H9 (cell line): ENCODE results near the gene CHRNA3. TPM values are rescaled to one million over a fixed set of nuclear protein-coding genes. Genes with fewer than 3 reads are reported as not detected.
A peak's percentile ranks its signal among the peaks of the same experiment; 100 is the strongest.

Source experiments
- DNase-seq: peaks from one replicate; pipeline ENCODE4 v3.0.0-alpha.2; 2017
- H2AFZ ChIP-seq: one replicate; pipeline ENCODE4 v1.6.1; 2013; ENCODE audit warnings: mild to moderate bottlenecking, low read length, control low read depth, moderate library complexity
- H2AK5ac ChIP-seq: 2 replicates; pipeline ENCODE4 v1.6.1; 2013; ENCODE audit warnings: low read length, control low read depth, mixed read lengths; ENCODE audit not compliant: insufficient read length
- H2BK120ac ChIP-seq: one replicate; pipeline ENCODE4 v1.6.1; 2013; ENCODE audit warnings: low read depth, mild to moderate bottlenecking, low read length, control low read depth, inconsistent platforms; ENCODE audit not compliant: poor library complexity, severe bottlenecking
- H2BK12ac ChIP-seq: 2 replicates; pipeline ENCODE4 v1.6.1; 2013; ENCODE audit warnings: low read length, control low read depth, mixed read lengths, low read depth; ENCODE audit not compliant: insufficient read length
- H2BK15ac ChIP-seq: 2 replicates; pipeline ENCODE4 v1.6.1; 2013; ENCODE audit warnings: low read depth, low read length, control low read depth
- H2BK20ac ChIP-seq: one replicate; pipeline ENCODE4 v1.6.1; 2013; ENCODE audit warnings: low read depth, mild to moderate bottlenecking, low read length, control low read depth, inconsistent platforms; ENCODE audit not compliant: poor library complexity, severe bottlenecking
- H2BK5ac ChIP-seq: 2 replicates; pipeline ENCODE4 v1.6.1; 2013; ENCODE audit warnings: low read length, control low read depth, mixed read lengths; ENCODE audit not compliant: insufficient read length
- H3K14ac ChIP-seq: 2 replicates; pipeline ENCODE4 v1.6.1; 2013; ENCODE audit warnings: low read length, control low read depth; ENCODE audit not compliant: insufficient read depth
- H3K18ac ChIP-seq: 2 replicates; pipeline ENCODE4 v1.6.1; 2013; ENCODE audit warnings: low read depth, mild to moderate bottlenecking, mixed read lengths, low read length, control low read depth; ENCODE audit not compliant: insufficient read length
- H3K23ac ChIP-seq: 2 replicates; pipeline ENCODE4 v1.6.1; 2013; ENCODE audit warnings: low read length, control low read depth, mixed read lengths, low read depth; ENCODE audit not compliant: insufficient read length
- H3K23me2 ChIP-seq: 2 replicates; pipeline ENCODE4 v1.6.1; 2013; ENCODE audit warnings: low read depth, mild to moderate bottlenecking, mixed read lengths, low read length, control low read depth; ENCODE audit not compliant: insufficient read length, poor library complexity, severe bottlenecking
- H3K27ac ChIP-seq: 2 replicates; pipeline ENCODE4 v1.5.1; 2013; ENCODE audit warnings: low read length, control low read depth, mixed read lengths, low read depth; ENCODE audit not compliant: insufficient read length
- H3K27me3 ChIP-seq: 2 replicates; pipeline ENCODE4 v1.6.1; 2013; ENCODE audit warnings: low read length, control low read depth, inconsistent platforms; ENCODE audit not compliant: insufficient read depth
- H3K4ac ChIP-seq: 2 replicates; pipeline ENCODE4 v1.6.1; 2013; ENCODE audit warnings: low read depth, mild to moderate bottlenecking, control low read depth, inconsistent platforms, low read length, moderate library complexity
- H3K4me1 ChIP-seq: 2 replicates; pipeline ENCODE4 v1.6.1; 2013; ENCODE audit warnings: low read length, control low read depth, inconsistent platforms; ENCODE audit not compliant: insufficient read depth
- H3K4me2 ChIP-seq: 2 replicates; pipeline ENCODE4 v1.6.1; 2013; ENCODE audit warnings: low read length, control low read depth, mixed read lengths; ENCODE audit not compliant: insufficient read length, insufficient read depth
- H3K56ac ChIP-seq: 2 replicates; pipeline ENCODE4 v1.6.1; 2013; ENCODE audit warnings: low read depth, mild to moderate bottlenecking, mixed read lengths, low read length, control low read depth; ENCODE audit not compliant: insufficient read length
- H3K79me1 ChIP-seq: 2 replicates; pipeline ENCODE4 v1.6.1; 2013; ENCODE audit warnings: low read depth, mild to moderate bottlenecking, moderate library complexity, low read length, control low read depth, inconsistent platforms; ENCODE audit not compliant: insufficient read depth, poor library complexity, severe bottlenecking
- H3K79me2 ChIP-seq: 2 replicates; pipeline ENCODE4 v1.6.1; 2013; ENCODE audit warnings: low read length, control low read depth, inconsistent platforms; ENCODE audit not compliant: insufficient read depth
- H3K9ac ChIP-seq: 2 replicates; pipeline ENCODE4 v1.6.1; 2013; ENCODE audit warnings: low read length, control low read depth, mixed read lengths; ENCODE audit not compliant: insufficient read length; ENCODE audit errors: extremely low read depth
- H3K9me3 ChIP-seq: one replicate; pipeline ENCODE4 v1.6.1; 2013; ENCODE audit warnings: low read depth, low read length, inconsistent platforms; ENCODE audit not compliant: control insufficient read depth
- H3T11ph ChIP-seq: one replicate; pipeline ENCODE4 v1.6.1; 2013; ENCODE audit warnings: mild to moderate bottlenecking, low read length, control low read depth, inconsistent platforms
- H4K20me1 ChIP-seq: one replicate; pipeline ENCODE4 v1.6.1; 2013; ENCODE audit not compliant: control insufficient read depth, insufficient read length, insufficient read depth
- H4K5ac ChIP-seq: 2 replicates; pipeline ENCODE4 v1.6.1; 2013; ENCODE audit warnings: low read depth, mild to moderate bottlenecking, mixed read lengths, low read length, control low read depth; ENCODE audit not compliant: insufficient read length
- H4K8ac ChIP-seq: replicated peaks from 2 replicates; pipeline ENCODE4 v1.6.1; 2013; ENCODE audit warnings: low read length, control low read depth, mixed read lengths, low read depth; ENCODE audit not compliant: insufficient read length
- H4K91ac ChIP-seq: 2 replicates; pipeline ENCODE4 v1.6.1; 2013; ENCODE audit warnings: low read depth, mild to moderate bottlenecking, moderate library complexity, mixed read lengths, low read length, control low read depth; ENCODE audit not compliant: insufficient read length
- H3K27ac Mint-ChIP-seq, 3 experiments: 2 replicates in 2 of 3; 3 replicates in 1 of 3; pipeline ENCODE4 v1.8.0; 2020 to 2021; ENCODE audit warnings: mixed read lengths in 3 of 3, mild to moderate bottlenecking in 1 of 3, moderate library complexity in 1 of 3
- H3K27me3 Mint-ChIP-seq: 2 replicates; pipeline ENCODE4 v1.8.0; 2021; ENCODE audit warnings: low read depth, mild to moderate bottlenecking, moderate library complexity, mixed read lengths
- H3K36me3 Mint-ChIP-seq, 3 experiments: 2 replicates in 2 of 3; 3 replicates in 1 of 3; pipeline ENCODE4 v1.8.0; 2020 to 2021; ENCODE audit warnings: low read depth in 3 of 3, mixed read lengths in 3 of 3; ENCODE audit not compliant: insufficient read depth in 1 of 3
- H3K4me1 Mint-ChIP-seq, 2 experiments: 2 replicates each; pipeline ENCODE4 v1.8.0; 2020; ENCODE audit warnings: mixed read lengths in 2 of 2
- H3K4me3 Mint-ChIP-seq, 2 experiments: 2 replicates in 1 of 2; 3 replicates in 1 of 2; pipeline ENCODE4 v1.8.0; 2020 to 2021; ENCODE audit warnings: mild to moderate bottlenecking in 2 of 2, mixed read lengths in 2 of 2, moderate library complexity in 1 of 2
- H3K9me3 Mint-ChIP-seq, 2 experiments: 2 replicates in 1 of 2; 3 replicates in 1 of 2; pipeline ENCODE4 v1.8.0; 2020; ENCODE audit warnings: mild to moderate bottlenecking in 2 of 2, mixed read lengths in 2 of 2, moderate library complexity in 1 of 2
- CTCF ChIP-seq: fragments of 200-600 bp; sonication (generic); conservative IDR thresholded peaks from 3 replicates; pipeline ENCODE4 v1.8.0; 2021; ENCODE audit warnings: antibody characterized with exemption, mild to moderate bottlenecking
- WGBS: extraction: QIAGEN DNeasy Blood & Tissue Kit; methylation state at CpG from one replicate; pipeline ENCODE4 v1.1.7; 2013; ENCODE audit warnings: missing lambda C conversion rate, low lambda C conversion rate, mixed read lengths; ENCODE audit not compliant: insufficient read length; ENCODE audit errors: extremely low coverage; 5-methylcytosine and 5-hydroxymethylcytosine counted together
- total RNA-seq: library from RNA; stranded (reverse); gene quantifications from 2 replicates; pipeline ENCODE4 v1.2.1, GENCODE V29; 2021

The CHRNA3 gene
- total RNA-seq, 1 experiment from 2014 or later: 0.81 TPM

DNA sequence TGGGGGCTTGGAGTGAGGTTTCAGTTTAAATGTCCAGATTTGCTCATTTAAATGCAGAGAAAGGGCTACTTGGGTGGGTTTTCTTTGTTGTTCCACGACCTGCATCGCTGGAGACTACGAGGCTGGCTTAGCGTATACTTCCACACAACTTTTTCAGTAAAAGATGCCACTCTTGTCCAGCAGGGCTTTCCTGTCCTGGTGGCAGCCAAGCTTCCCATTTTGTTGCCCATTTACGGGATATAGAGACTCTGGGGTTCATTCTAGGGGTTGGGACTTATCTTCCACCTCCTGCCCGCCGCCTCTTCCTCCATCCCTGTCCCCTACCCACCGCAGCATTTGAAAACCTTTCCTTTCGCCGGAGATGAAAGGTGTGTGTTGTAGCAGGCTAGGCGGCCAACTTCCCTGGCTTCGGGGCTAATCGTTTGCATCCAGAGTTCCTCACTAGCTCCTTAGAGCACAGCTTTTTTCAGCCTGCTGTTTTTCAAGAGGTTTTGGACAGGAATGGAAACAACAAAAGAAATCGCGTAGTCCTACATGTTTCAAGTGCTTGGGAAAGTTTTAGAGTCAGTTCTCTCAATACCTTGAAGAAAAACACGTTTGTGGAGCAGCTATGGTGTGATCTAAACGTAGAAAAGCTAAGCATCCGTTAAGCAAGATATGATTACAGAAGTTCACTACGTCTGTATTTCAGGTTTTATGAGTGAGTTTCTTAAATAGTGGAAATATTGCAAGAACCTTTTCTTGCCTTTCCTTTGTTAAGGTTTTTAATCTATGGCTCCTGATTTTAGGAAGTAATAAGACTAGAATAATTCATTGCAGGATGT lies 54.6 kb downstream of the CHRNA3 start:
- Histone ChIP-seq H3K4me2 (peak overlapping the region; percentile 77), H4K5ac (no peak overlapping the region), H3K23ac (no peak overlapping the region), H2AFZ (peak overlapping the region; percentile 50), H3K18ac (peak overlapping the region; percentile 53), H3K9me3 (no peaks in the 10 kb centered on the region), H3K27ac (no peak overlapping the region), H2BK120ac (no peak overlapping the region), H2BK20ac (no peak overlapping the region), H2BK5ac (no peak overlapping the region), H3K79me2 (0 out of 2 replicates have a peak, but pooled peaks cover 3% of the 10 kb centered on the region), H2BK15ac (no peak overlapping the region), H3K79me1 (no peaks in the 10 kb centered on the region), H4K91ac (no peak overlapping the region), H4K8ac (no peak overlapping the region), H3K4ac (no peak overlapping the region), H2BK12ac (no peak overlapping the region), H3K23me2 (peaks cover 6% of the 10 kb centered on the region), H3K56ac (no peak overlapping the region), H3K14ac (peak overlapping the region; percentile 42; the same call in 1 of the 2 replicates), H3K4me1 (no peaks in the 10 kb centered on the region), H4K20me1 (no peaks in the 10 kb centered on the region), H3K9ac (peak overlapping the region; percentile 79), H3T11ph (no peak overlapping the region), H2AK5ac (no peak overlapping the region), H3K27me3 (no peaks in the 10 kb centered on the region)
- H3K27me3 Mint-ChIP-seq: no peaks in the 10 kb centered on the region; the same call in 1 of the 2 replicates
- no peaks in the 10 kb centered on the region for H3K9me3 Mint-ChIP-seq
- peaks cover 0 to 3% (median 1%) of the 10 kb centered on the region in 3 experiments; a peak in 3 of 7 replicates for H3K36me3 Mint-ChIP-seq
- H3K4me1 Mint-ChIP-seq: peaks cover 28 to 32% of the 10 kb centered on the region in 2 experiments
- peak overlapping the region in 1 of 3 experiments; percentile 41; a peak in 4 of 7 replicates for H3K27ac Mint-ChIP-seq
- H3K4me3 Mint-ChIP-seq: peak overlapping the region; percentile 80 to 98
- no CpG with 5 or more reads among the region's 19 CpGs for WGBS
- peak; percentile 35; the same call in 2 of the 3 replicates for TF ChIP-seq CTCF
- DNase-seq: peak; percentile 40
